NAMALWA (cell line): ENCODE measurements around the gene ARHGAP12.
"Not testable (repeated sequence)": the region's sequence is repeated elsewhere in the genome, so short reads cannot be mapped to it uniquely, and the experiment has no call there.

Experiments
- DNase-seq: peaks from one replicate; pipeline ENCODE4 v3.0.0-alpha.2; 2015; ENCODE audit warnings: low spot score

The ARHGAP12 gene

GRCh38 chr10:31923389-31923788 lies 5.2 kb downstream of the ARHGAP12 start:
- DNase-seq, result no peak

GRCh38 chr10:31921031-31921430 lies 7.6 kb downstream of the ARHGAP12 start:
- DNase-seq, result no peak

GRCh38 chr10:31920538-31920937 lies 8.1 kb downstream of the ARHGAP12 start:
- no peak for DNase-seq

- no peak for DNase-seq
Observed at GRCh38 chr10:31918671-31919409, 9.8 kb downstream of the ARHGAP12 start.

- DNase-seq, result no peak
Observed at GRCh38 chr10:31914370-31914769, 14.3 kb downstream of the ARHGAP12 start.

GRCh38 chr10:31912898-31913850 lies 15.5 kb downstream of the ARHGAP12 start:
- no peak for DNase-seq

GRCh38 chr10:31912289-31912688 lies 16.3 kb downstream of the ARHGAP12 start:
- DNase-seq, result no peak

GRCh38 chr10:31910016-31910415 lies 18.6 kb downstream of the ARHGAP12 start:
- no peak for DNase-seq

- no peak for DNase-seq
Observed at GRCh38 chr10:31908157-31908556, 20.5 kb downstream of the ARHGAP12 start.

GRCh38 chr10:31906039-31906438 lies 22.6 kb downstream of the ARHGAP12 start:
- DNase-seq, result no peak

- no peak for DNase-seq
Observed at GRCh38 chr10:31905586-31905985, 23.0 kb downstream of the ARHGAP12 start.

- DNase-seq, result no peak
Observed at GRCh38 chr10:31902625-31903024, 26.0 kb downstream of the ARHGAP12 start.

- no peak for DNase-seq
Observed at GRCh38 chr10:31897506-31897905, 31.1 kb downstream of the ARHGAP12 start.

GRCh38 chr10:31896968-31897384 lies 31.7 kb downstream of the ARHGAP12 start:
- DNase-seq, result no peak

- not testable (repeated sequence) for DNase-seq
Observed at GRCh38 chr10:31895722-31896121, 32.9 kb downstream of the ARHGAP12 start.

GRCh38 chr10:31888442-31888841 lies 40.2 kb downstream of the ARHGAP12 start:
- no peak for DNase-seq

- DNase-seq, result no peak
Observed at GRCh38 chr10:31887850-31888249, 40.8 kb downstream of the ARHGAP12 start.

- no peak for DNase-seq
Observed at GRCh38 chr10:31886885-31887284, 41.7 kb downstream of the ARHGAP12 start.

GRCh38 chr10:31885971-31886370 lies 42.7 kb downstream of the ARHGAP12 start:
- DNase-seq, result no peak

- no peak for DNase-seq
Observed at GRCh38 chr10:31884386-31884785, 44.2 kb downstream of the ARHGAP12 start.

GRCh38 chr10:31883397-31883796 lies 45.2 kb downstream of the ARHGAP12 start:
- no peak for DNase-seq

GRCh38 chr10:31878486-31878885 lies 50.1 kb downstream of the ARHGAP12 start:
- DNase-seq, result no peak
